ENCODE data around the gene PCDHA11.
"Not testable (repeated sequence)": the region's sequence is repeated elsewhere in the genome, so short reads cannot be mapped to it uniquely, and the experiment has no call there.

Gene PCDHA11, protein sequence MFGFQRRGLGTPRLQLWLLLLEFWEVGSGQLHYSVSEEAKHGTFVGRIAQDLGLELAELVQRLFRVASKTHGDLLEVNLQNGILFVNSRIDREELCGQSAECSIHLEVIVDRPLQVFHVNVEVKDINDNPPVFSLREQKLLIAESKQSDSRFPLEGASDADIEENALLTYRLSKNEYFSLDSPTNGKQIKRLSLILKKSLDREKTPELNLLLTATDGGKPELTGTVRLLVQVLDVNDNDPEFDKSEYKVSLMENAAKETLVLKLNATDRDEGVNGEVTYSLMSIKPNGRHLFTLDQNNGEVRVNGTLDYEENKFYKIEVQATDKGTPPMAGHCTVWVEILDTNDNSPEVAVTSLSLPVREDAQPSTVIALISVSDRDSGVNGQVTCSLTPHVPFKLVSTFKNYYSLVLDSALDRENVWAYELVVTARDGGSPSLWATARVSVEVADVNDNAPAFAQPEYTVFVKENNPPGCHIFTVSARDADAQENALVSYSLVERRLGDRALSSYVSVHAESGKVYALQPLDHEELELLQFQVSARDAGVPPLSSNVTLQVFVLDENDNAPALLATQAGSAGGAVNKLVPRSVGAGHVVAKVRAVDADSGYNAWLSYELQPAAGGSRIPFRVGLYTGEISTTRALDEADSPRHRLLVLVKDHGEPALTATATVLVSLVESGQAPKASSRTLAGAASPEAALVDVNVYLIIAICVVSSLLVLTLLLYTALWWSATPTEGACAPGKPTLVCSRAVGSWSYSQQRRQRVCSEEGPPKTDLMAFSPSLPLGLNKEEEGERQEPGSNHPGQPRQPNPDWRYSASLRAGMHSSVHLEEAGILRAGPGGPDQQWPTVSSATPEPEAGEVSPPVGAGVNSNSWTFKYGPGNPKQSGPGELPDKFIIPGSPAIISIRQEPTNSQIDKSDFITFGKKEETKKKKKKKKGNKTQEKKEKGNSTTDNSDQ

DNA sequence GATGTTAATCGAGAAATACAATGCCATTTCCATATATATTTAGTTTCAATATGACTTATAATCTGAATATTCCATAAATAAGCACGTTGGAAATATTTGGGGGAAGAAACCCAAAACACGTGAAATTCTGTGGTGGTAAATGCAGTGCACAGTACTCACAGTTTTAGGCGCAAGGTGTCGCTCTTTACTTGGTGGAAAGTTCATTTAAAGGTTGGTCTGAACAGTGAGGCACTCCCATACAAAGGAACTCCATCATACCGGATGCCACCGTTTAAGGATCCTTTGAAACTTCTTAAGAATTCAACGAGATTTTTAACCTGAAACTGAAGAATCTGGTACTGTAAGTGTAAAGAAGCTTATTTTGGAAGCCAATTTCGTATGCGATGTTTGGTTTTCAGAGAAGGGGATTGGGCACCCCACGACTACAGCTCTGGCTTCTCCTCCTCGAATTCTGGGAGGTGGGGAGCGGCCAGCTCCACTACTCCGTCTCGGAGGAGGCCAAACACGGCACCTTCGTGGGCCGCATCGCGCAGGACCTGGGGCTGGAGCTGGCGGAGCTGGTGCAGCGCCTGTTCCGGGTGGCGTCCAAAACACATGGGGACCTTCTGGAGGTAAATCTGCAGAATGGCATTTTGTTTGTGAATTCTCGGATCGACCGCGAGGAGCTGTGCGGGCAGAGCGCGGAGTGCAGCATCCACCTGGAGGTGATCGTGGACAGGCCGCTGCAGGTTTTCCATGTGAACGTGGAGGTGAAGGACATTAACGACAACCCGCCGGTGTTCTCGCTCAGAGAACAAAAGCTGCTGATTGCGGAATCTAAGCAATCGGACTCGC is at the start of gene PCDHA11:
Gene PCDHA11 (plus strand): TSS at position 237 of the 834 bp plus-strand sequence. CDS start 147 bp downstream, at position 384.
- Histone ChIP-seq H3K9ac (ENCODE audit: low read length) (no peak within 1 kb of the TSS), H3K27me3 (ENCODE audit: control insufficient read depth in 1 of 2, insufficient read depth in 2 of 2, low read length in 2 of 2) (peaks cover 0 to 7% of the 10 kb centered on the region in 2 donors), H3K9me3 (ENCODE audit: low read length) (no peaks in the 10 kb centered on the region), H3K4me3 (ENCODE audit: low read depth in 1 of 2, low read length in 2 of 2) (no peak within 1 kb of the TSS), H3K27ac (ENCODE audit: low read depth, low read length) (no peak within 1 kb of the TSS), H3K36me3 (ENCODE audit: insufficient read depth, low read length) (no peaks in the 10 kb centered on the region), H3K4me1 (ENCODE audit: insufficient read depth, low read length) (no peaks in the 10 kb centered on the region)

DNA sequence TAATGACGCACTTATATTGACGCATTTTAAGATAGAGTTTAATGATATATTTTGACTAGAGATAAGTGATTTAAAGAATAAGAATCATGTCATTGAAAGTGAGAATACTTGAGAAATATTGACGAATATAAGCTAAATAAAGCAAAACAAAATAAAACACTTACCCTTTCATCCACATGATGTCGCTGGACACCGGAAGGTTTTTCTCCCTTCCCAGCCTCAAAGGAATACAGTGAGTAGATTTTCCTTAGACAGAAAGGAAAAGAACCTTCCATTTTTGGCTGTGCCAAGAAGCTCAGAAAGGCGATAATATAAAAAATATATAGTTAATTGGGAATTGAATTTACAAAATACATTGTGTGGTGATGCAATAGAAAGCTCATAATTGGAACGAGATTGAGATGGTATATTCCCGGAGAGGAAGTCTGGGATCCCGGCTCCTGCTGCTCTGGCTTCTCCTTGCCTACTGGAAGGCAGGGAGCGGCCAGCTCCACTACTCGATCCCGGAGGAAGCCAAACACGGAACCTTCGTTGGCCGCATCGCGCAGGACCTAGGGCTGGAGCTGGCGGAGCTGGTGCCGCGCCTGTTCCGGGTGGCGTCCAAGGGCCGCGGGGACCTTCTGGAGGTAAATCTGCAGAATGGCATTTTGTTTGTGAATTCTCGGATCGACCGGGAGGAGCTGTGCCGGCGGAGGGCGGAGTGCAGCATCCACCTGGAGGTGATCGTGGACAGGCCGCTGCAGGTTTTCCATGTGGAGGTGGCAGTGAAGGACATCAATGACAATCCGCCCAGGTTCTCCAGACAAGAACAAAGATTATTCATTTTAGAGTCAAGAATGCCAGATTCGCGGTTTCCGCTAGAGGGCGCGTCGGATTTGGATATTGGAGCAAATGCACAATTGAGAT is 47.1 kb upstream of the PCDHA11 start, which contains the start of gene PCDHA5:
Gene PCDHA5 (plus strand): TSS at position 239 of the 906 bp plus-strand sequence.
- Histone ChIP-seq H3K9me3 (ENCODE audit: low read length) (peaks cover 5% of the 10 kb centered on the region), H3K36me3 (ENCODE audit: insufficient read depth, low read length) (no peaks in the 10 kb centered on the region), H3K27me3 (ENCODE audit: control insufficient read depth in 1 of 2, insufficient read depth in 2 of 2, low read length in 2 of 2) (no peaks in the 10 kb centered on the region), H3K4me1 (ENCODE audit: insufficient read depth, low read length) (no peaks in the 10 kb centered on the region), H3K4me3 (ENCODE audit: low read depth in 1 of 2, low read length in 2 of 2) (no peak within 1 kb of the TSS), H3K27ac (ENCODE audit: low read depth, low read length) (no peak within 1 kb of the TSS), H3K9ac (ENCODE audit: low read length) (no peak within 1 kb of the TSS)

DNA sequence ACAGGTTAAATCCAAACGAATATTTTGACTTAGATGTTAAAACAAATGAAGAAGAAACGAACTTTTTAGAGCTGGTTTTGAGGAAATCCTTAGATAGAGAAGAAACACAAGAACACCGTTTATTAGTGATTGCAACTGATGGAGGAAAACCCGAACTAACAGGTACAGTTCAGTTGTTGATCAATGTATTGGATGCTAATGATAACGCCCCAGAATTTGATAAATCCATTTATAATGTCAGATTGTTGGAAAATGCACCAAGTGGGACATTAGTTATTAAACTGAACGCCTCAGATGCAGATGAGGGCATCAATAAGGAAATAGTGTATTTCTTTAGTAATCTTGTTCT is 46.5 kb upstream of the PCDHA11 start:
- no peak overlapping the region for H3K9ac ChIP-seq (ENCODE audit: low read length)
- H3K27me3 ChIP-seq (ENCODE audit: control insufficient read depth in 1 of 2, insufficient read depth in 2 of 2, low read length in 2 of 2) = no peaks in the 10 kb centered on the region
- peaks cover 5% of the 10 kb centered on the region for H3K9me3 ChIP-seq (ENCODE audit: low read length)
- H3K4me3 ChIP-seq (ENCODE audit: low read depth in 1 of 2, low read length in 2 of 2) = no peak overlapping the region
- H3K27ac ChIP-seq (ENCODE audit: low read depth, low read length) = no peak overlapping the region
- H3K4me1 ChIP-seq (ENCODE audit: insufficient read depth, low read length) = no peaks in the 10 kb centered on the region
- H3K36me3 ChIP-seq (ENCODE audit: insufficient read depth, low read length) = no peaks in the 10 kb centered on the region

DNA sequence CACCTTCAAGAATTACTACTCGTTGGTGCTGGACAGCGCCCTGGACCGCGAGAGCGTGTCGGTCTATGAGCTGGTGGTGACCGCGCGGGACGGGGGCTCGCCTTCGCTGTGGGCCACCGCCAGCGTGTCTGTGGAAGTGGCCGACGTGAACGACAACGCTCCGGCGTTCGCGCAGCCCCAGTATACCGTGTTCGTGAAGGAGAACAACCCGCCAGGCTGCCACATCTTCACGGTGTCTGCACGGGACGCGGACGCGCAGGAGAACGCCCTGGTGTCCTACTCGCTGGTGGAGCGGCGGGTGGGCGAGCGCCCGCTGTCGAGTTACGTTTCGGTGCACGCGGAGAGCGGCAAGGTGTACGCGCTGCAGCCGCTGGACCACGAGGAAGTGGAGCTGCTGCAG is 45.8 kb upstream of the PCDHA11 start:
- H3K9ac ChIP-seq (ENCODE audit: low read length); H3K27me3 ChIP-seq (ENCODE audit: control insufficient read depth in 1 of 2, insufficient read depth in 2 of 2, low read length in 2 of 2); H3K9me3 ChIP-seq (ENCODE audit: low read length); H3K4me1 ChIP-seq (ENCODE audit: insufficient read depth, low read length); H3K36me3 ChIP-seq (ENCODE audit: insufficient read depth, low read length); H3K4me3 ChIP-seq (ENCODE audit: low read depth in 1 of 2, low read length in 2 of 2); H3K27ac ChIP-seq (ENCODE audit: low read depth, low read length): not testable (repeated sequence)

DNA sequence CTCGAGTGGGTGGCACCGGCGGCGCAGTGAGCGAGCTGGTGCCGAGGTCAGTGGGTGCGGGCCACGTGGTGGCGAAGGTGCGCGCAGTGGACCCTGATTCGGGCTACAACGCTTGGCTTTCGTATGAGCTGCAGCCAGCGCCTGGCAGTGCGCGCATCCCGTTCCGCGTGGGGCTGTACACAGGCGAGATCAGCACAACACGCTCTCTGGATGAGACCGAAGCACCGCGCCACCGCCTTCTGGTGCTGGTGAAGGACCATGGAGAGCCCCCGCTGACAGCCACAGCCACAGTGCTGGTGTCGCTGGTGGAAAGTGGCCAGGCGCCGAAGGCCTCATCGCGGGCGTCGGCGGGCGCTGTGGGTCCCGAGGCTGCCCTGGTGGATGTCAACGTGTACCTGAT is 45.3 kb upstream of the PCDHA11 start:
- Histone ChIP-seq H3K36me3 (ENCODE audit: insufficient read depth, low read length) (no peaks in the 10 kb centered on the region), H3K4me1 (ENCODE audit: insufficient read depth, low read length) (no peaks in the 10 kb centered on the region), H3K27me3 (ENCODE audit: control insufficient read depth in 1 of 2, insufficient read depth in 2 of 2, low read length in 2 of 2) (no peaks in the 10 kb centered on the region), H3K9me3 (ENCODE audit: low read length) (peaks cover 5% of the 10 kb centered on the region), H3K4me3 (ENCODE audit: low read depth in 1 of 2, low read length in 2 of 2) (no peak overlapping the region), H3K27ac (ENCODE audit: low read depth, low read length) (no peak overlapping the region), H3K9ac (ENCODE audit: low read length) (no peak overlapping the region)

DNA sequence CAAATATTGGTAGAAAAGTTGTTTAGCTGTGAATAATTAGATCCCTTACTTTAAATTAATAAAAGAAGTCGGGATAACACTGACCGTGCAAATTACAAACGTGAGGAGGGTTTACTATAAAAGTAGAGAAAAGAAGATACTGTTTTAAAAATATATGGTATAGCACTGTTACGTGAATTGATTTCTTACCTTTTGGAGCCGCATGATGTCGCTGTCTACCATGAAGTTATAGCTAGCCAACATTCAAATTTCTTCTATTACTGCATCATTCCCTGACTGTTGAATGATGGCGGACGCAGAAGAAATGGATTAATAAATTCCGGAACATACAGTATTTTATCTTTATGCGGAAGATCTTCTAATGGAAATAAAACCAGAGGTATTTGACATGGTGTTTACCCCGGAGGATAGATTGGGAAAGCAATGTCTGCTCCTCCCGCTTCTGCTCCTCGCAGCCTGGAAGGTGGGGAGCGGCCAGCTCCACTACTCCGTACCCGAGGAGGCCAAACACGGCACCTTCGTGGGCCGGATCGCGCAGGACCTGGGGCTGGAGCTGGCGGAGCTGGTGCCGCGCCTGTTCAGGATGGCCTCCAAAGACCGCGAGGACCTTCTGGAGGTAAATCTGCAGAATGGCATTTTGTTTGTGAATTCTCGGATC is 40.9 kb upstream of the PCDHA11 start, which contains the start of gene PCDHA6:
Gene PCDHA6 (plus strand): TSS at position 257 of the 658 bp plus-strand sequence. CDS start 132 bp downstream, at position 389.
- Histone ChIP-seq H3K4me1 (ENCODE audit: insufficient read depth, low read length) (no peaks in the 10 kb centered on the region), H3K9me3 (ENCODE audit: low read length) (peaks cover 6% of the 10 kb centered on the region), H3K4me3 (ENCODE audit: low read depth in 1 of 2, low read length in 2 of 2) (no peak within 1 kb of the TSS), H3K27ac (ENCODE audit: low read depth, low read length) (no peak within 1 kb of the TSS), H3K9ac (ENCODE audit: low read length) (no peak within 1 kb of the TSS), H3K36me3 (ENCODE audit: insufficient read depth, low read length) (no peaks in the 10 kb centered on the region), H3K27me3 (ENCODE audit: control insufficient read depth in 1 of 2, insufficient read depth in 2 of 2, low read length in 2 of 2) (no peaks in the 10 kb centered on the region)

DNA sequence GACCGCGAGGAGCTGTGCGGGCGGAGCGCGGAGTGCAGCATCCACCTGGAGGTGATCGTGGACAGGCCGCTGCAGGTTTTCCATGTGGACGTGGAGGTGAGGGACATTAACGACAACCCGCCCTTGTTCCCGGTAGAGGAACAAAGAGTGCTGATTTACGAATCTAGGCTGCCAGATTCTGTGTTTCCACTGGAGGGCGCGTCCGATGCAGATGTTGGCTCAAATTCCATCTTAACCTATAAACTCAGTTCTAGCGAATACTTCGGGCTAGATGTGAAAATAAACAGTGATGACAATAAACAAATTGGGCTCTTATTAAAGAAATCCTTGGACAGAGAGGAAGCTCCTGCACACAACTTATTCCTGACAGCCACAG is 40.4 kb upstream of the PCDHA11 start:
- no peaks in the 10 kb centered on the region for H3K4me1 ChIP-seq (ENCODE audit: insufficient read depth, low read length)
- no peak overlapping the region for H3K9ac ChIP-seq (ENCODE audit: low read length)
- H3K27ac ChIP-seq (ENCODE audit: low read depth, low read length) = no peak overlapping the region
- peaks cover 6% of the 10 kb centered on the region for H3K9me3 ChIP-seq (ENCODE audit: low read length)
- no peaks in the 10 kb centered on the region for H3K27me3 ChIP-seq (ENCODE audit: control insufficient read depth in 1 of 2, insufficient read depth in 2 of 2, low read length in 2 of 2)
- no peaks in the 10 kb centered on the region for H3K36me3 ChIP-seq (ENCODE audit: insufficient read depth, low read length)
- H3K4me3 ChIP-seq (ENCODE audit: low read depth in 1 of 2, low read length in 2 of 2) = no peak overlapping the region

DNA sequence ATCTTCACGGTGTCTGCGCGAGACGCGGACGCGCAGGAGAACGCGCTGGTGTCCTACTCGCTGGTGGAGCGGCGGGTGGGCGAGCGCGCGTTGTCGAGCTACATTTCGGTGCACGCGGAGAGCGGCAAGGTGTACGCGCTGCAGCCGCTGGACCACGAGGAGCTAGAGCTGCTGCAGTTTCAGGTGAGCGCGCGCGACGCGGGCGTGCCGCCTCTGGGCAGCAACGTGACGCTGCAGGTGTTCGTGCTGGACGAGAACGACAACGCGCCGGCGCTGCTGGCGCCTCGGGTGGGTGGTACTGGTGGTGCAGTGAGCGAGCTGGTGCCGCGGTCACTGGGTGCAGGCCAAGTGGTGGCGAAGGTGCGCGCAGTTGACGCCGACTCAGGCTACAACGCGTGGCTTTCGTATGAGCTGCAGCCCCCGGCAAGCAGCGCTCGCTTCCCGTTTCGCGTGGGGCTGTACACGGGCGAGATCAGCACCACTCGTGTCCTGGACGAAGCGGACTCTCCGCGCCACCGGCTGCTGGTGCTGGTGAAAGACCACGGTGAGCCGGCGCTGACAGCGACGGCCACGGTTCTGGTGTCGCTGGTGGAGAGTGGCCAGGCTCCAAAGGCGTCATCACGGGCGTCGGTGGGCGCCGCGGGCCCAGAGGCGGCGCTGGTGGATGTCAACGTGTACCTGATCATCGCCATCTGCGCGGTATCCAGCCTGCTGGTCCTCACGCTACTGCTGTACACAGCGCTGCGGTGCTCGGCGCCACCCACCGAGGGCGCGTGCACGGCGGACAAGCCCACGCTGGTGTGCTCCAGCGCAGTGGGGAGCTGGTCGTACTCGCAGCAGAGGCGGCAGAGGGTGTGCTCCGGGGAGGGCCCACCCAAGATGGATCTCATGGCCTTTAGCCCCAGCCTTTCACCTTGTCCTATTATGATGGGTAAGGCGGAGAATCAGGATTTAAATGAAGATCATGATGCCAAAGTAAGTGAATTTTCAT is 39.0 kb upstream of the PCDHA11 start:
- not testable (repeated sequence) for H3K36me3 ChIP-seq (ENCODE audit: insufficient read depth, low read length); H3K9ac ChIP-seq (ENCODE audit: low read length); H3K9me3 ChIP-seq (ENCODE audit: low read length); H3K4me3 ChIP-seq (ENCODE audit: low read depth in 1 of 2, low read length in 2 of 2); H3K27ac ChIP-seq (ENCODE audit: low read depth, low read length); H3K4me1 ChIP-seq (ENCODE audit: insufficient read depth, low read length); H3K27me3 ChIP-seq (ENCODE audit: control insufficient read depth in 1 of 2, insufficient read depth in 2 of 2, low read length in 2 of 2)

DNA sequence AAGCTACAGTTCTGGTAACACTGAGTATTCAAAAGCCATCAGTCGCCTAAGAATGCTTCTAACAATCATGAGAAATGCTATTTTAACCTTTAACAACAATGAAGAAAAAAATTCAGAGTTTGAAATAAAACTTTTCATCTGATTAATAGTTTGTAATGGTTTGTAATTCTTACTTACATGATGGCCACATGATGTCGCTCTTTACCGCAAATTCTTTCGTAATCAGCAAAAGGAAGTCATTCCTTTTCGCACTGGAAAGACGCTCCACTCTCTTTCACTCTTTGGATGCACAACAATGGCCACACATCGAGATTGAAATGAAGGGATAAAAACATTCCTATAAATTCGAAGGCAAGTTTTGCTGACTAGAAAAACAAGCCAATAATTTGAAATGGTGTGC is 34.8 kb upstream of the PCDHA11 start, which contains the start of gene PCDHA7:
Gene PCDHA7 (plus strand): TSS at position 277 of the 400 bp plus-strand sequence. CDS start 115 bp downstream, at position 392.
- H3K4me1 ChIP-seq (ENCODE audit: insufficient read depth, low read length) = no peaks in the 10 kb centered on the region
- H3K36me3 ChIP-seq (ENCODE audit: insufficient read depth, low read length) = no peaks in the 10 kb centered on the region
- H3K9ac ChIP-seq (ENCODE audit: low read length) = no peak within 1 kb of the TSS
- H3K27me3 ChIP-seq (ENCODE audit: control insufficient read depth in 1 of 2, insufficient read depth in 2 of 2, low read length in 2 of 2) = no peaks in the 10 kb centered on the region
- H3K27ac ChIP-seq (ENCODE audit: low read depth, low read length) = no peak within 1 kb of the TSS
- no peak within 1 kb of the TSS for H3K4me3 ChIP-seq (ENCODE audit: low read depth in 1 of 2, low read length in 2 of 2)
- H3K9me3 ChIP-seq (ENCODE audit: low read length) = peaks cover 9% of the 10 kb centered on the region

All from muscle layer of colon (tissue), 2 donors.